ENCODE data around the gene RRP15.

RRP15 gene

DNA sequence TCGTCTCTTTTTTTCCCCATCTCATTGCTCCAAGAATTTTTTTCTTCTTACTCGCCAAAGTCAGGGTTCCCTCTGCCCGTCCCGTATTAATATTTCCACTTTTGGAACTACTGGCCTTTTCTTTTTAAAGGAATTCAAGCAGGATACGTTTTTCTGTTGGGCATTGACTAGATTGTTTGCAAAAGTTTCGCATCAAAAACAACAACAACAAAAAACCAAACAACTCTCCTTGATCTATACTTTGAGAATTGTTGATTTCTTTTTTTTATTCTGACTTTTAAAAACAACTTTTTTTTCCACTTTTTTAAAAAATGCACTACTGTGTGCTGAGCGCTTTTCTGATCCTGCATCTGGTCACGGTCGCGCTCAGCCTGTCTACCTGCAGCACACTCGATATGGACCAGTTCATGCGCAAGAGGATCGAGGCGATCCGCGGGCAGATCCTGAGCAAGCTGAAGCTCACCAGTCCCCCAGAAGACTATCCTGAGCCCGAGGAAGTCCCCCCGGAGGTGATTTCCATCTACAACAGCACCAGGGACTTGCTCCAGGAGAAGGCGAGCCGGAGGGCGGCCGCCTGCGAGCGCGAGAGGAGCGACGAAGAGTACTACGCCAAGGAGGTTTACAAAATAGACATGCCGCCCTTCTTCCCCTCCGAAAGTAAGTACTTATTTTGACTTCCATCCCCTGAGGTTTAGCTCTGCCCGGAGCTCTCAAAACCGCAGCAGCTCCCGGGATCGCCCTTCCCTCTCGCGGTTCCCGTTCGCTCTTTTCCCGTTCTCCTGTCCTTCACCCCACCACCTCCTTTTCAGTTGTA lies 61.5 kb downstream of the RRP15 start:
- Histone ChIP-seq H3K4me2 (ENCODE audit: insufficient read depth, low read length, poor library complexity, severe bottlenecking) (peak overlapping the region; percentile 87), H3K79me1 (ENCODE audit: low read depth, low read length) (no peaks in the 10 kb centered on the region), H3K4me1 (ENCODE audit: control insufficient read depth in 2 of 2, insufficient read depth in 1 of 2, low read depth in 1 of 2, low read length in 2 of 2) (peaks cover 2 to 7% of the 10 kb centered on the region in 2 donors), H2BK12ac (ENCODE audit: low read length) (no peak overlapping the region), H3K23ac (ENCODE audit: low read depth, low read length, poor library complexity) (no peak overlapping the region), H3K9ac (ENCODE audit: low read depth, low read length, poor library complexity) (peak overlapping the region; percentile 61), H3K27me3 (ENCODE audit: control insufficient read depth in 3 of 3, insufficient read depth in 3 of 3, low read depth in 1 of 3, low read length in 3 of 3) (peaks cover 0 to 4% (median 0%) of the 10 kb centered on the region in 3 experiments), H3K4me3 (ENCODE audit: low read length in 2 of 2) (peak overlapping the region; percentile 60 to 88), H2AFZ (ENCODE audit: low read length) (peak overlapping the region; percentile 95), H3K9me3 (replicated peaks in 1 of 2; ENCODE audit: control insufficient read depth in 2 of 2, insufficient read depth in 1 of 2, low read depth in 1 of 2, low read length in 2 of 2) (no peaks in the 10 kb centered on the region), H4K8ac (ENCODE audit: low read depth, low read length) (no peak overlapping the region), H2BK120ac (ENCODE audit: low read depth, low read length) (peak overlapping the region; percentile 76), H2AK5ac (ENCODE audit: low read depth, low read length) (no peak overlapping the region), H4K91ac (ENCODE audit: low read depth, low read length, poor library complexity) (no peak overlapping the region), H2BK15ac (ENCODE audit: low read length) (no peak overlapping the region), H2BK5ac (ENCODE audit: low read length) (no peak overlapping the region), H3K18ac (ENCODE audit: low read length) (peak overlapping the region; percentile 54), H3K27ac (replicated peaks; ENCODE audit: low read length) (no peak overlapping the region), H3K4ac (ENCODE audit: low read length) (no peak overlapping the region), H3K14ac (ENCODE audit: low read length) (no peak overlapping the region), H3K36me3 (replicated peaks in 1 of 2; ENCODE audit: control insufficient read depth in 2 of 2, insufficient read depth in 2 of 2, low read length in 2 of 2) (no peaks in the 10 kb centered on the region)
- no peak for DNase-seq (ENCODE audit: low spot score)
- WGBS, 2 donors (ENCODE audit: extremely low coverage in 2 of 2, insufficient read length in 2 of 2, insufficient replicate concordance in 1 of 2) = no CpG with 5 or more reads among the region's 39 CpGs

DNA sequence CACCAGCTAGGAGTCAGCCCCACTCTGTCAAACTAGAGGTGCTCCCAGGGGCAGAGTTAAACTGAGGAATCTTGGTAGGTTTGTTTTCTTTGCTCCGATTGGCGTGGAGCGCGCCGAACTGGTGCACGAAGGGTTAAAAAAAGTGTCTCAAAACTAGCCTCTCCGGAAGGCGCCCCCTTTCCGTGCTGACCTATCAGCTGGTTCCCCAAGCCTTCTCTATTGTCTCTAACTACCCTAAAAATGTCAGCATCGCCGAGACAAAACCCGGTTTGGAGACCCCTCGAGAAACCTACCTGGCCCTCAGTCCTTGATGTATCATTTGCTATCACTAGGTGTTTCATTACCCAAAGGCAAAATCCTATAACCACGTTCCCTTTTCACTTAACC lies 62.2 kb downstream of the RRP15 start:
- no peak overlapping the region for H2BK120ac ChIP-seq (ENCODE audit: low read depth, low read length)
- peak overlapping the region; percentile 89 for H2AFZ ChIP-seq (ENCODE audit: low read length)
- no peak for DNase-seq (ENCODE audit: low spot score)
- H3K36me3 ChIP-seq (replicated peaks in 1 of 2; ENCODE audit: control insufficient read depth in 2 of 2, insufficient read depth in 2 of 2, low read length in 2 of 2) = no peaks in the 10 kb centered on the region
- H3K79me1 ChIP-seq (ENCODE audit: low read depth, low read length) = no peaks in the 10 kb centered on the region
- H2BK12ac ChIP-seq (ENCODE audit: low read length) = no peak overlapping the region
- no peak overlapping the region for H4K8ac ChIP-seq (ENCODE audit: low read depth, low read length)
- H3K23ac ChIP-seq (ENCODE audit: low read depth, low read length, poor library complexity) = no peak overlapping the region
- no peak overlapping the region for H2BK5ac ChIP-seq (ENCODE audit: low read length)
- no peak overlapping the region for H2AK5ac ChIP-seq (ENCODE audit: low read depth, low read length)
- peaks cover 2 to 7% of the 10 kb centered on the region in 2 donors for H3K4me1 ChIP-seq (ENCODE audit: control insufficient read depth in 2 of 2, insufficient read depth in 1 of 2, low read depth in 1 of 2, low read length in 2 of 2)
- H3K4ac ChIP-seq (ENCODE audit: low read length) = no peak overlapping the region
- WGBS, 2 donors (ENCODE audit: extremely low coverage in 2 of 2, insufficient read length in 2 of 2, insufficient replicate concordance in 1 of 2) = no CpG with 5 or more reads among the region's 14 CpGs
- no peak overlapping the region for H4K91ac ChIP-seq (ENCODE audit: low read depth, low read length, poor library complexity)
- no peak overlapping the region for H3K9ac ChIP-seq (ENCODE audit: low read depth, low read length, poor library complexity)
- peaks cover 0 to 4% (median 0%) of the 10 kb centered on the region in 3 experiments for H3K27me3 ChIP-seq (ENCODE audit: control insufficient read depth in 3 of 3, insufficient read depth in 3 of 3, low read depth in 1 of 3, low read length in 3 of 3)
- H3K9me3 ChIP-seq (replicated peaks in 1 of 2; ENCODE audit: control insufficient read depth in 2 of 2, insufficient read depth in 1 of 2, low read depth in 1 of 2, low read length in 2 of 2) = no peaks in the 10 kb centered on the region
- no peak overlapping the region for H3K27ac ChIP-seq (replicated peaks; ENCODE audit: low read length)
- H2BK15ac ChIP-seq (ENCODE audit: low read length) = no peak overlapping the region
- peak overlapping the region; percentile 87 for H3K4me2 ChIP-seq (ENCODE audit: insufficient read depth, low read length, poor library complexity, severe bottlenecking)
- H3K14ac ChIP-seq (ENCODE audit: low read length) = no peak overlapping the region
- peak overlapping the region; percentile 60 to 78 for H3K4me3 ChIP-seq (ENCODE audit: low read length in 2 of 2)
- no peak overlapping the region for H3K18ac ChIP-seq (ENCODE audit: low read length)

DNA sequence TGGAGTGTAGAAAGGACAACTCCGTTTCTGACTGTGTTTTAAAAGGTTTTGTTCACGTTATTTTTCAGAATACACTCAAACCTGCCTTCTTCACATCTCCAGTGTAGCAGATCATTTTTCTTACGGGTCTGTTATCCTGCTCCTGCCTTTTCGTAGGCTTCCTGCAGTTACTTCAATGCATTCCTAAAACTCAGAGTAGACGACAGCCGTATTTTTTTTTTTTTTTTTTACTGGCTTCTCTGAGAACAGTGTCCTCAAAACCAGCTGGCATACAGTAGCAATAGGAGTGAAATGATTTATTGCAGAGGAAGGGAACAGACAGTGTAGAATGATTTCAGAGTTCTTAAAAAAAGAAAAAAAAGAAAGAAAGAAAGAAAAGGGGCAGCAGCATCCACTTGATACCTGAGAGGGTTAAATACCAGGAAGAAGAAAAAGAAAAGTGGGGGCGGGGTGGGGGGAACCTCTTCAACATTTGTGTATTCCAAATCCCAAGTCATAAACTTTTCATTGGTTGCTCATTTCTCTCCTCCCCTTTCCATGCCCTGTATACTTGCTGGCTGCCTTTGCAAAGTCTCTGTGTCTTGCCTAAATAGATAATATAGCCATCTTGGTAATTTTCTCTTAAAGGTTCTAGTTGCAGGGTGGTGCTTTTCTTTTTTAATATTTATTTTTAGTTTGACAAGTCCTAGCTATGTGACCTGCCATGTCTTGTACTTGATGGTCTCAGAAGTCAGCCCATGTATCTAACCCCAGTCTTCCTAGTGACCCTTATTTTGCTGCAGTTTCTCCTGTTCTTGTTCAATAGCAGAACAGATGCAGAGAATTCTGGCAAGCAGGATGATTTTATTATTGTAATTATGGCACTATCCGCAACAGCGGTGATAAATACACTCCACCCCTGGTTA lies 62.9 kb downstream of the RRP15 start:
- no peak overlapping the region for H2BK15ac ChIP-seq (ENCODE audit: low read length)
- peak overlapping the region; percentile 89 for H2AFZ ChIP-seq (ENCODE audit: low read length)
- no peak overlapping the region for H3K4ac ChIP-seq (ENCODE audit: low read length)
- no CpG with 5 or more reads among the region's 9 CpGs for WGBS, 2 donors (ENCODE audit: extremely low coverage in 2 of 2, insufficient read length in 2 of 2, insufficient replicate concordance in 1 of 2)
- H3K36me3 ChIP-seq (replicated peaks in 1 of 2; ENCODE audit: control insufficient read depth in 2 of 2, insufficient read depth in 2 of 2, low read length in 2 of 2) = no peaks in the 10 kb centered on the region
- no peaks in the 10 kb centered on the region for H3K79me1 ChIP-seq (ENCODE audit: low read depth, low read length)
- H4K91ac ChIP-seq (ENCODE audit: low read depth, low read length, poor library complexity) = no peak overlapping the region
- peaks cover 2 to 7% of the 10 kb centered on the region in 2 donors for H3K4me1 ChIP-seq (ENCODE audit: control insufficient read depth in 2 of 2, insufficient read depth in 1 of 2, low read depth in 1 of 2, low read length in 2 of 2)
- peaks cover 0 to 2% of the 10 kb centered on the region in 2 donors for H3K9me3 ChIP-seq (replicated peaks in 1 of 2; ENCODE audit: control insufficient read depth in 2 of 2, insufficient read depth in 1 of 2, low read depth in 1 of 2, low read length in 2 of 2)
- no peak overlapping the region for H3K23ac ChIP-seq (ENCODE audit: low read depth, low read length, poor library complexity)
- peaks cover 0 to 4% (median 0%) of the 10 kb centered on the region in 3 experiments for H3K27me3 ChIP-seq (ENCODE audit: control insufficient read depth in 3 of 3, insufficient read depth in 3 of 3, low read depth in 1 of 3, low read length in 3 of 3)
- H2BK120ac ChIP-seq (ENCODE audit: low read depth, low read length) = no peak overlapping the region
- H2BK5ac ChIP-seq (ENCODE audit: low read length) = no peak overlapping the region
- no peak overlapping the region for H4K8ac ChIP-seq (ENCODE audit: low read depth, low read length)
- no peak overlapping the region for H2BK12ac ChIP-seq (ENCODE audit: low read length)
- H3K9ac ChIP-seq (ENCODE audit: low read depth, low read length, poor library complexity) = no peak overlapping the region
- no peak overlapping the region for H3K18ac ChIP-seq (ENCODE audit: low read length)
- H3K4me2 ChIP-seq (ENCODE audit: insufficient read depth, low read length, poor library complexity, severe bottlenecking) = peak overlapping the region; percentile 87
- no peak overlapping the region for H3K14ac ChIP-seq (ENCODE audit: low read length)
- no peak overlapping the region for H3K27ac ChIP-seq (replicated peaks; ENCODE audit: low read length)
- H3K4me3 ChIP-seq (ENCODE audit: low read length in 2 of 2) = peak overlapping the region; percentile 60 to 78
- no peak overlapping the region for H2AK5ac ChIP-seq (ENCODE audit: low read depth, low read length)
- no peak for DNase-seq (ENCODE audit: low spot score)

DNA sequence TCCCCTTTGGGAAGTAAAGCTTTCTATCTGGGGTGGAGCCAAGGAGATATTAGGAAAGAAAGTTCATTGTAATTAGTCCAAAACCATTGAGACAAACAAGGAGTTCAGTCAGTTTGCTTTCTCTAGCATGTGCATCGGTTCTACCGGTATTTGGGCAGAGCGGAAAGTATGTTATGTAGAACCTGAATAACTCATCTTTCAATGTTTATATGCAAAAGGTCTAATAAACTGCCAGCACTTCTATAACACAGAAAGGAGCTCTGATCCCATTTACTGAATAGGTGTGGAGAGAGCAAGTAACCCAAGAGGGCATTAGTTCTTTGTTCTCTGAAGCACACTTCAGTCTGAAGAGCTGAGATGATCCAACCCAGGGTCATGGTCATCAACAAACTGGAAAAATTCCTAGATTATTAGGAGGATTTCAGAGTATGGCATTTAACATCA lies 63.6 kb downstream of the RRP15 start:
- Histone ChIP-seq H3K14ac (ENCODE audit: low read length) (no peak overlapping the region), H2BK12ac (ENCODE audit: low read length) (no peak overlapping the region), H3K36me3 (replicated peaks in 1 of 2; ENCODE audit: control insufficient read depth in 2 of 2, insufficient read depth in 2 of 2, low read length in 2 of 2) (no peaks in the 10 kb centered on the region), H3K4me1 (ENCODE audit: control insufficient read depth in 2 of 2, insufficient read depth in 1 of 2, low read depth in 1 of 2, low read length in 2 of 2) (peaks cover 2 to 7% of the 10 kb centered on the region in 2 donors), H3K9me3 (replicated peaks in 1 of 2; ENCODE audit: control insufficient read depth in 2 of 2, insufficient read depth in 1 of 2, low read depth in 1 of 2, low read length in 2 of 2) (peaks cover 0 to 2% of the 10 kb centered on the region in 2 donors), H4K8ac (ENCODE audit: low read depth, low read length) (no peak overlapping the region), H3K23ac (ENCODE audit: low read depth, low read length, poor library complexity) (no peak overlapping the region), H3K4ac (ENCODE audit: low read length) (no peak overlapping the region), H3K27ac (replicated peaks; ENCODE audit: low read length) (no peak overlapping the region), H3K9ac (ENCODE audit: low read depth, low read length, poor library complexity) (no peak overlapping the region), H3K18ac (ENCODE audit: low read length) (no peak overlapping the region), H2BK5ac (ENCODE audit: low read length) (no peak overlapping the region), H3K79me1 (ENCODE audit: low read depth, low read length) (no peaks in the 10 kb centered on the region), H3K4me3 (ENCODE audit: low read length in 2 of 2) (no peak overlapping the region), H3K4me2 (ENCODE audit: insufficient read depth, low read length, poor library complexity, severe bottlenecking) (no peak overlapping the region), H2AFZ (ENCODE audit: low read length) (no peak overlapping the region), H2BK15ac (ENCODE audit: low read length) (no peak overlapping the region), H2AK5ac (ENCODE audit: low read depth, low read length) (no peak overlapping the region), H3K27me3 (ENCODE audit: control insufficient read depth in 3 of 3, insufficient read depth in 3 of 3, low read depth in 1 of 3, low read length in 3 of 3) (peaks cover 0 to 4% (median 0%) of the 10 kb centered on the region in 3 experiments), H2BK120ac (ENCODE audit: low read depth, low read length) (no peak overlapping the region), H4K91ac (ENCODE audit: low read depth, low read length, poor library complexity) (no peak overlapping the region)
- WGBS, 2 donors (ENCODE audit: extremely low coverage in 2 of 2, insufficient read length in 2 of 2, insufficient replicate concordance in 1 of 2) = no CpG with 5 or more reads among the region's 3 CpGs
- no peak for DNase-seq (ENCODE audit: low spot score)
